Kidney capillary endothelial cell (primary cell): Measurements from ENCODE around the gene NT5C2.
"Not testable (repeated sequence)": the region's sequence is repeated elsewhere in the genome, so short reads cannot be mapped to it uniquely, and the experiment has no call there.

Experiments
- DNase-seq: peaks from one replicate; pipeline ENCODE4 v3.0.0-alpha.2; 2018; ENCODE audit warnings: low spot score

NT5C2 gene

DNA sequence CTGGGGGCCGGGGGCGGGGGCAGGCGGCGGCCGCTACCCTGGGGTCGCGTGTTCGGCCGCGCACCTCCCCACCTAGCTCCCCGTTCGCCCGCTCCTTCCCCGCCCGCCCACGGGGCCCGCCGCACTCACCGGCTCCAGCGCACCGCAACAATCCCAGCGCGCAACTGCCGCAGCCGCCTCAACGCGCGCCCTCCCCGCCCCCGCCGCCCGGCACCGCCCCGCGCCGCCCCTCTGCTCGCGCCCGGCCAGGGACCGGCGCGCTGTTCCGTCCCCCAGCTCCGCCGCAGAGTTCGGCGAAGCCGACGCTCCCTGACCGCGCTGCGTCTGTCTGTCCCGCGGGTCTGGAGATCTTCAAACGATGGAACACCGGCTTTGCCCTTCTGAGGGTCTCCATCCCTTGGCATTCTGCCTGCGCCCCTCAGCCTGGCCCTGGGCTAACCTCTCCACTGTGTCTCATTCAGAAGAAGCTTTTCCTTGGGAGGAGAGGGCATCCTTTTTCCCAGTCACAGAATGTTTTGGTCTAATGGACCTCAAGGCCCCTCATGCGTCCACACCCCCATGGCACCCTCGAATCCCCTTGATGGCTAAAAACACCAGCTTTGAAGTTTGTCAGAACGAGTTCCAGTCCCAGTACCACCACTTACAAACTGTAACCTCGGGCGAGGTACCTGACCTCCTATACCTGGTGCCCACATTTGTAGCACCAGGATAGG lies at the start of gene NT5C2:
NT5C2 (minus strand) TSS at position 166 of the 713 bp plus-strand sequence. CDS start 18,314 bp downstream, outside the sequence.
- DNase-seq = peak; percentile 73

DNA sequence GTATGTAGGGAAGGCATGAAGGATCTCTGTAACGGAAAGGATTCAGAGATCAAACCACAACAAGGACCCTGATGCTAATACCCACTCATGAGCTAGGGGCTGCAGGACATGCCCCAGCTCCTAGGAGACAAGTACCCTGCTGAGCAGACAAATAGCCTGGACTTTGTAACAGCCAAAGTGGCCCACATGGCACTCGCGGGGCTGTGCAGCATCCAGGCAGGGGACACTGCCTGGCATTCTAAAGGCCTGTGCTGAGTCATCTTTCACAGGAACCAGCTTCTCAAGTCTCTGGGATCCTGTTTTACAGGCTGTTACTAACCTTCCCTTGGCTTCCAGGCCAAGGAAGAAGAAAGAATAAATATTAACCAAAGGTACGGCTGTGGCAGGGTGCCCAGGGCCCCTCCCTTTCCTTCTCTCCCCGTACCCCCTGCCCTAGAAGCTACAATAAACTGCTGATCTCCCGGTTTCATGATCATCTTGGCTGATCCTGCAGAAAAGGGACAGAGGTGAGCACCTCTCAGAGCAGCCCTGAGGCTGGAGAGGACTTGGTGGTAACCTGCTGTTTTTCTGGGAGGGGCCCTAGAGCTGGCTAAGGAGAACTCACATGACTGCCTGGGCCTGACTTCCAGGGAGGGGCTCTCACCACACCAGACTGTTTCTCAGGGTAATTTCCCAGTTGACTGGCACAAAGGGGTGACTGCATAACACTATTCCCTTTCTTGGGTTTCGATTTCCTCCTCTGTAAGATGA lies 48.4 kb upstream of the NT5C2 start:
- peak; percentile 63 for DNase-seq

DNA sequence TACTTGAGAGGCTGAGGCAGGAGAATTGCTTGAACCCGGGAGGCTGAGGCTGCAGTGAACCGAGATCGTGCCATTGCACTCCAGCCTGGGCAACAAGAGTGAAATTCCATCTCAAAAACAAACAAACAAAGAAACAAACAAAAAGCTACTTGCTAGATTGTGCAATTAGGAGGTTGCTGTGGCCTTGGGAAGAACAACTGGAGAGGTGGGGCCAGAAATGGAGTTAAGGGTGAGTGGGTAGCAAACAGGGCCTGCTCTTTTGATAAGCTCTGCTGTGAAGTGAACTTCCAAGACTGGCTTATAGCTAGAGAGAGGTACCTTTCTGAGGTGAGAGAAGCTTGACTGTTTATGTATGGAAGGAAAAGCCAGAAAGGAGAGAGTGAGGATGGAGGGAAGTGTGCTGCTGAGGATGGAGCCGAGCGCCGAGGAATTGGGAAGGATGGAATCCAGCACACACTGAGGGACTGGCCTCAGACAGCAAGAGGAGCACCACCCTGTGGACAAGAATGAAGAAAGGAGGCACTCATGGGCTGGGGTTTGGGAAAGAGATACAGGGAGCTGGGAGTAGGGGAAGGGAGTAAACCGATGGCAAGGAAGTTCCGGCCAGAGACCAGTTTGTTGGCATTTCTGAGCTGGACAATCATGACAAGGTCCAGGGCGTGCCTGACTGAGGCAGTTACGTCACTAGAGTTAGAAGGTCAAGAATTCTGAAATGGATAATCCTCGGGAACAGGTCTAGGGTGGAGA lies 45.6 kb upstream of the NT5C2 start:
- DNase-seq = no peak

DNA sequence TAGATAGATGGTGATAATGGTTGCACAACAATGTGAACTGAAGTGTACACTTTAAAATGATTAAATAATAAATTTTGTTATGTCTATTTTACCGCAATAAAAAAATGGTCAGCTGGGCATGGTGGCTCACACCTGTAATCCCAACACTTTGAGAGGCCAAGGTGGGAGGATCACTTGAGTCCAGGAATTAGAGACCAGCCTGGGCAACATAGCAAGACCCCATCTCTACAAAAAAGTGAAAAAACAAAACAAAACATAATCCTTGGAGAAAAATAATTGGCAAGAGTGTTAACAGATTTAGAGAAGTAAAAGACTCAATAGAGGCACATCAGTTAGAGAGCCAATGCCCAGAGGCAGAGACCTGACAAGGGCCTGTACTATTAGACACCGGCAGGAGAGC lies 42.7 kb upstream of the NT5C2 start:
- no peak for DNase-seq

DNA sequence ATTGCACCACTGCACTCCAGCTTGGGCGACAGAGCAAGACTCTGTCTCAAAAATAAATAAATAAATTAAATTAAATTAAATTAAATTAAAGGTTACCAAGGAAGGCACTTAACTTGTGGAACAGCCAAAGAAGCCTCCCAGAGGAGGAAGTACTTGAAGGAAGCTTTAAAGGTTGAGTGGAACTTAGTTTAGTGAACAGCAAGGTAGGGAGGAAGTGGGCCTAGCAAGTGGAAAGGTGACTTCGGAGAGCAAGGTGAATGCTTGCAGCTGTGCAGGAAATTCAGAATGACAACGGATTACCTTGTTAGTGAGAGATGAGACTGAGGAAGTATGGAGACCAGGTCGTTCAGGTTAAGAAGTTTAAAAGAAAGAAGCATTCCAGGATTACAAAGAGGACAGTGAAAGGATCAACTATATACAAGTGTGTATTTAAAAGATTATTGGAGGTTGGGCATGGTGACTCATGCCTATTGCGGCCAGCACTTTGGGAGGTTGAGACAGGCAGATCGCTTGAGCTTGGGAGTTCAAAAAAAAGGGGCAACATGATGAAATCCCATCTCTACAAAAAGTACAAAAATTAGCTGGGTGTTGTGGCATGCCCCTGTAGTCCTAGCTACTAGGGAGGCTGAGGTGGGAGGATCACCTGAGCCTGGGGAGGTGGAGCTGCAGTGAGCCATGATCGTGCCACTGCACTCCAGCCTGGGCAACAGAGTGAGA lies 39.9 kb upstream of the NT5C2 start:
- DNase-seq = no peak

DNA sequence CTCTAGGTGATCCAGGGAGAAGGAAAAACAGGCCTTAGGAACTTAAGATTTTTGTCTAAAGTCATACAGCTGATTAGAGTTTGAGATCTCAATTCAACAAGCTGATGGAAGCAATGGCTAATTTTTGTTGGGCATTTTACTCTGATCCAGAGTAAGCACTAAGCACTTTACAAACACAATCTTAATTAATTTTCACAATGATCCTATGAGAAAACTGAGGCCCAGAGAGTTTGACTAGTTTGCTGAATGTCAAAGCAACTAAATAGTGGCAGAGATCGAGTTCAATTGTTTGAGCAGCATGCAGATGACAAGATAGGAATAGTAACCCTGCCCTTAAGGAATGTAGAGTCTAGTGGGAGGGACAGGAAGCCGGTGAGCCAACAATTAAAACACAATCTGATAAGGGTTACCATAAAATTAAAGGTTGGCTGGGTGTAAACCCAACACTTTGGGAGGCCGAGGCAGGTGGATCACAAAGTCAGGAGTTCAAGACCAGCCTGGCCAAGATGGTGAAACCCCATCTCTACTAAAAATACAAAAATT lies 39.1 kb upstream of the NT5C2 start:
- DNase-seq = no peak

DNA sequence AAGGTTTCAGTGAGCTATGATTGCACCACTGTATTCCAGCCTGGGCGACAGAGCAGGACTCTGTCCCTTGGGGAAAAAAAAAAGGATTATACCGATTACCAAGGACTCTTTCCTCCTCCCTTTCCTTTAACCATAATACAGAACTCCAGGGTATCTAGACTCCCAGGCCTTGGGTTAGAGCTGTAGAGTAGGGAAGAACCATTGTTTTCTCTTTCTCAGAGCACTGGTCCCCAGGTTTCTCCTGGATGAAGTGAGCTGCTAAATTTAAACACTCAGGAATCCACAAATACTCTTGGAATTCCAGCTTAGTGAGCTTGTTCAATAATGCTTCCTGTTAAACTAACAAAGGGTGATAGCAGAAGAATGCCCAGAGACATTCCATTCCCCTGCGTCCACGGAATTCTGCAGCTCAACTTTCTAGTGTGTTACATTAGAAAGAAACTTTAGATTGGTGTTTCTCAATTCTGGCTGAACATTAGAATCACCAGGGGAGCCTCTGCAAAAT lies 38.0 kb upstream of the NT5C2 start:
- DNase-seq = peak; percentile 97

DNA sequence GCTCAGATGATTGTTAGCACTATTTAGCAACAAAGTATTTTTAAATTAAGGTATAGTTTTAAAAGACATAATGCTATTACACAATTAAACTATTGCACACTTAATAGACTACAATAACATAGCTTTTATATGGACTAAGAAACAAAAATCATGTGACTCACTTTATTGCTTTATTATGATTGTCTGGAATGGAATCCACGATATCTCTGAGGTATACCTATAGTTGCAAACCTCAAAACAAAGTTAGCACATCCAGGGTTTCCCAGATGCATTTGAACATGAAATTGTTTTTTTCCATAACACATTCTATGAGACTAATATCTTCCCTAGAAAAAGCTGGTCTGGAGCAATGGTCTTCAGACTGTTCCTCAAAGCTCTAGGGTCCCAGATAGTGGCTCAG lies 34.3 kb upstream of the NT5C2 start:
- DNase-seq = no peak

DNA sequence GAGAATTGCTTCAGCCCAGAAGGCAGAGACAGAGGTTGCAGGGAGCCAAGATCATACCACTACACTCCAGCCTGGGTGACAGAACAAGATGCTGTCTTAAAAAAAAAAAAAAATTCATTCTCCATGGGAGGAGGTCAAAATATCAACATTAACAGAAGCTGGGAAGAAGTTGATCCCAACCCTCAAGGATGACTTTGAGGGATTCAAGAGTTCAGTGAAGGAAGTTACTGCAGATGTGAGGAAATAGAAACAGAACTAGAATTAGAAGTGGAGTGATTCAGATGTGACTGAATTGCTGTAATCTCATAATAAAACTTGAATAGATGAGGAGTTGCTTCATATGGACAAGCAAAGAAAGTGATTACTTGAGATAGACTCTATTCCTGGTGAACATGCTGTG lies 32.9 kb upstream of the NT5C2 start:
- DNase-seq = no peak

DNA sequence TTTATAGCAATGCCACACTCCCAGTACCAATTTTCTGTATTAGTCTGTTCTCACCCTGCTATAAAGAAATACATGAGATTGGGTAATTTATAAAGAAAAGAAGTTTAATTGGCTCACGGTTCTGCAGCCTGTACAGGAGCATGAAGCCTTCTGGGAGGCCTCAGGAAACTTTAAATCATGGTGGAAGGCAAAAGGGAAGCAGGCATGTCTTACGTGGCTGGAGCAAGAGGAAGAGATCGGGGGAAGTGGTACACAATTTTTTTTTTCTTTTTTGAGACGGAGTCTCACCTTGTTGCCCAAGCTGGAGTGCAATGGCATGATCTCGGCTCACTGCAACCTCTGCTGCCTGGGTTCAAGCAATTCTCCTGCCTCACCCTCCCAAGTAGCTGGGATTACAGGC lies 31.6 kb upstream of the NT5C2 start:
- not testable (repeated sequence) for DNase-seq

DNA sequence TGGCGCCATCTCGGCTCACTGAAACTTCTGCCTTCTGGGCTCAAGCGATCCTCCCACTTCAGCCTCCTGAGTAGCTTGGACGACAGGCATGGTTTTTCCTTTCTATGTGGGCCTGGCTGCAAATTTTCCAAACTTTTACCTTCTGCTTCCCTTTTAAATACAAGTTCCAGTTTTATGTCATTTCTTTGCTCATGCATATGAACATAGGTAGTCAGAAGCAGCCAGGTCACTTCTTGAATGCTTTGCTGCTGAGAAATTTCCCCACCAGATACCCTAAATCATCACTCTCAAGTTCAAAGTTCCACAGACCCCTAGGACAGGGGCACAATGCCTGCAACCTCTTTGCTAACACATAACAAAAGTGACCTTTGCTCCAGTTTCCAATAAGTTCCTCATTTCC lies 31.1 kb upstream of the NT5C2 start:
- DNase-seq = no peak

DNA sequence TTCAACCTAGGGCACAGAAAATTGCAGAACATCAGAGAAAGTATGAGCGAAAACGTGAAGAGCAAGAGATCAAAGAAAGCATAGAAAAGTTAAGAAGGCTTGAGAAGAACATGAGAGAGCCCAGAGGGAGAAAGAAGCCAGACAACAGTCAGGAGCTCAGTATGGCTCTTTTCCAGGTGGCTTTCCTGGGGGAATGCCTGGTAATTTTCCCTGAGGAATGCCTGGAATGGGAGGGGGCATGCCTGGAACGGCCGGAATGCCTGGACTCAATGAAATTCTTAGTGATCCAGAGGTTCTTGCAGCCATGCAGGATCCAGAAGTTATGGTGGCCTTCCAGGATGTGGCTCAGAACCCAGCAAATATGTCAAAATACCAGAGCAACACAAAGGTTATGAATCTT lies 23.3 kb upstream of the NT5C2 start:
- DNase-seq = not testable (repeated sequence)

DNA sequence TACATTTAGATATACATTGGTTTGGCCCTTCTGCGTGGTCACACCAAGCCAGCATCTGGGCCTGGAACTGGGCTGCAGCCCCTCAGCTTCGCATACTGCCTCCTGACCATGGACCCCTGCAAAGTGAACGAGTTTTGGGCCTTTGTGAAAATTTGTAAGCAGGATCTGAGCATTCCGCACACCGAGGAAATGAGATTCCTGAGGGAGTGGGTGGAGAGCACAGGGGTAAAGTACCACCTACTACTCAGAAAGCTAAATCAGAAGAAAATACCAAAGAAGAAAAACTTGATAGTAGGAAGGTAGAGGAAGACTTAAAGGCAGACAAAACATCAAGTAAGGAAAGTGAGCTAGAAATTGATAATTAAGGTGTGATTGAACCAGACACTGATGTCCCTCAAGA lies 22.5 kb upstream of the NT5C2 start:
- no peak for DNase-seq

DNA sequence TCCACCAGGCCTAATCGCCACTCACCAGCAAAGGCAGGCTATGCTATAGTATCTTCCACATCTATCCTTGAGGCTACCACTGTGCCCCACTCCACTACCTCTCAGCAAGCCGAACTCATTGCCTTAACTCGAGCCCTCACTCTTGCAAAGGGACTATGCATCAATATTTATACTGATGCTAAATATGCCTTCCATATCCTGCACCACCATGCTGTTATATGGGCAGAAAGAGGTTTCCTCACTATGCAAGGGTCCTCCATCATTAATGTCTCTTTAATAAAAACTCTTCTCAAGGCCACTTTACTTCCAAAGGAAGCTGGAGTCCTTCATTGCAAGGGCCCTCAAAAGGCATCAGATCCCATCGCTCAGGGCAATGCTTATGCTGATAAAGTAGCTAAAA lies 17.2 kb upstream of the NT5C2 start:
- not testable (repeated sequence) for DNase-seq

DNA sequence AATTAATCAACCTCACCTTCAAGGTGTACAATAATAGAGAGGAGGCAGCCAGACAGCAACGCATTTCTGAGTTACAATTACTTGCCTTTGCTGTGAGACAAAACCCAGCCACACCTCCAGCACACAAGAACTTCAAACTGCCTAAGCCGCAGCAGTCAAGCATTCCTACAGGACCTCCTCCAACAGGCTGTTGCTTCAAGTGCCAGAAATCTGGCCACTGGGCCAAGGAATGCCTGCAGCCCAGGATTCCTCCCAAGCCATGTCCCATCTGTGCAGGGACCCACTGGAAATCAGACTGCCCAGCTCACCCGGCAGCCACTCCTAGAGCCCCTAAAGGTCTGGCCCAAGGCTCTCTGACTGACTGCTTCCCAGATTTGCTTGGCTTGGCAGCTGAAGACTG lies 14.6 kb upstream of the NT5C2 start:
- DNase-seq = not testable (repeated sequence)

DNA sequence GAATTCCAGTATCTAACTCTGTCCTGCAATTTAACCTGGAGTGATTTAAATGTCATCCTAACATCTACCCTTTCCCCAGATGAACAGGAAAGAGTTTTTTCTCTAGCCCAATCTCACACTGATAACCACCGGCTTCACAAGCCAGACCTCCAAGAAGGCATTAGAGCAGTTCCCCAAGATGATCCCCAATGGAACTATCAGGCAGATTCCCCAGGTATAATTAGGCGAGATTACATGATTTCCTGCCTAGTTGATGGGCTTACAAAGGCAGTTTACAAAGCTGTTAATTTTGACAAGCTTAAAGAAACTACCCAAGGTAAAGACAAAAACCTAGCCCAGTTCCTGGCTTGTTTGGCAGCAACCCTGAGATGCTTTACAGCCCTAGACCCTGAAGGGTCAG lies 14.1 kb upstream of the NT5C2 start:
- no peak for DNase-seq

DNA sequence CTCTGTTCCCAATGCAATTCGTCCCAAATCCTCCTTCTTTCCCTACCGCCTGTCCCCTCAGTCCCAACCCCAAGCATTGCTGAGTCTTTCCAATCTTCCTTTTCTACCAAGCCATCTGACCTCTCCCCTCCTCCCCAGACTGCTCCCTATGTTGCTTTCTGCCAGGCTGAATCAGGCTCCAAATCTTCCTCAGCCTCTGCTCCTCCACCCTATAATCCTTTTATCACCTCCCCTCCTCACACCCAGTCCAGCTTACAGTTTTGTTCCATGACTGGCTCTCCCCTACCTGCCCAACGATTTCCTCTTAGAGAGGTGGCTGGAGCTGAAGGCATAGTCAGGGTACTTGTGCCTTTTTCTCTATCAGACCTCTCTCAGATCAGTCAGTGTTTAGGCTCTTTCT lies 13.6 kb upstream of the NT5C2 start:
- DNase-seq = not testable (repeated sequence)

DNA sequence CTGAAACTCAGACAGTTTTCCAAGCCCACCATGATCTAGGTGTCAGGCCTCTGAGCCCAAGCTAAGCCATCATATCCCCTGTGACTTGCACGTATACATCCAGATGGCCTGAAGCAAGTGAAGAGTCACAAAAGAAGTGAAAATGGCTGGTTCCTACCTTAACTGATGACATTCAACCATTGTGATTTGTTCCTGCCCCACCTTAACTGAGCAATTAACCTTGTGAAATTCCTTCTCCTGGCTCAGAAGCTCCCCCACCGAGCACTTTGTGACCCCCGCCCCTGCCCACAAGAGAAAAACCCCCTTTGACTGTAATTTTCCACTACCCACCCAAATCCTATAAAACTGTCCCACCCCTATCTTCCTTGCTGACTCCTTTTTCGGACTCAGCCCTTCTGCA lies 12.3 kb upstream of the NT5C2 start:
- DNase-seq = not testable (repeated sequence)

DNA sequence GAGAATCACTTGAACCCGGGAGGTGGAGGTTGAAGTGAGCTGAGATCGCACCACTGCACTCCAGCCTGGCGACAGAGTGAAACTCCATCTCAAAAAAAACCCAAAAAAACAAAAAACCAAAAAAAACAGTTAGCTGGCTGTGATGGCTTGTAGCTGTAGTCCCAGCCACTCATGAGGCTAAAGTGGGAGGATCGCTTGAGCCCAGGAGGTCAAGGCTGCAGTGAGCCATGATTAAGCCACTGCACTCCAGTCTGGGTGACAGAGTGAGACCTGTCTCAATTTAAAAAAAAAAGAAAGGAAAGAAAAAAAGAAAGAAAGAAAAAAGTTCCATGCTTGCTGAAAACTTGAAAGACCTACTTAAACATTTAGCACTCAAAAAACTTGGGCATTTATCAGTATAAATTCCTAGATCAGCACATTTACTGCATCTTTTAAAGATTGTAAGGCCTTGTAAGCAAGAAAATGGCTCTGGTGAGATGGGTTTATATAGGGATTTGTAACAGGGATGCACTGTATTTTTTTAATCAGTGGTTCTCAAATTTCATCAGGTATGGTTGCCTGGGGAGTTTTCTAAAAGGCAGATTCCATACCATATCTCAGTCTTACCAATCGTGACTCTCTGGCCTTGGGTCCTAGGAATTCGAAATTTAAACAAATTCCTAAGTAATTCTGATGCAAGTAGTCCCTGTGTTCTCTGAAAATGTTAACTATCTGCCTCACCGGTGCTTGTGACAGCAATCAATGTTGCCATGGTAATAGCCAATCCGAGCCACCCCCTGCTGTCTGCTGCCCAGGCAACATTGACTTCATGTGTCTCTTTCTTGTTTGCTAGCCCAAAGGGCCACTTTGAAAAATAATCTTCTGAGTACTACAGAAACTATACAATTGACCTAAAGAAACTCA lies 11.5 kb upstream of the NT5C2 start:
- no peak for DNase-seq

DNA sequence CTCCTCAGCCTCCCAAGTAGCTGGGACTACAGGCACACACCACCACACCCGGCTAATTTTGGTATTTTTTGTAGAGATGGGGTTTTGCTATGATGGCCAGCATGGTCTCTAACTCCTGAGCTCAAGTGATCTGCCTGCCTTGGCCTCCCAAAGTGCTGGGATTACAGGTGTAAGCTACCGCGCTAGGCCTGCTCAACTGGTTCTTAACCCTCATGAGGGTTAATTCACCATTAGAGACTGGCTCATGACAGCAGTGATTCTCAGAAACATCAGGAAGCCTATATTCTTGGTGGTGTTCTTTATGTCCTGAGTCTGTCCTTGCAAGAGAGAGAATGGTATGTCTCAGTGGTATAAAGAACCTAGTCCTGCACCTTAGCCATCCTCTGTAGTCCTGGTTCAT lies 10.4 kb upstream of the NT5C2 start:
- DNase-seq = no peak

DNA sequence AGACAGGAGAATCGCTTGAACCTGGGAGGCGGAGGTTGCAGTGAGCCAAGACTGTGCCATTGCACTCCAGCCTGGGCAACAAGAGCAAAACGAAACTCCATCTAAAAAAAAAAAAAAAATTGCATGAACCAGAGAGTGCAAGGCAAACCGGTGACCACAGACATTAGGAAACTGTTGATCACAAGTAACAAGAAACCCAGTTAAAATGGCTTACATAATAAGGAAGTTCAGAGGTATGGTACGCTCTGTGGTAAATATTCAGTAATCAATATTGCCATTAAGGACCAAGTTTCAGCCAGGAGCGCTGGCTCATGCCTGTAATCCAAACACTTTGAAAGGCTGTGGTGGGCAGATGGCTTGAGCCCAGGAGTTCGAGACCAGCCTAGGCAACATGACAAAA lies 9.2 kb upstream of the NT5C2 start:
- no peak for DNase-seq
